Amygdala (tissue), 56 donors: ENCODE data around the gene PDXDC1.
"Not testable (repeated sequence)": the region's sequence is repeated elsewhere in the genome, so short reads cannot be mapped to it uniquely, and the experiment has no call there.

Source experiments
- DNase-seq, 56 donors: peaks; one replicate each; lab custom pipeline; 2025; lab: John Stamatoyannopoulos, UW

The PDXDC1 gene

GRCh38 chr16:15144781-15145417, 170.1 kb downstream of the PDXDC1 start:
- peak in 2 of 56 donors; percentile 46 to 66 for DNase-seq

- peak in 49 of 56 donors; percentile 19 to 88 (median 68) for DNase-seq
Observed at GRCh38 chr16:15145418-15146263, 170.8 kb downstream of the PDXDC1 start.

- peak in 5 of 56 donors; percentile 10 to 59 (median 36) for DNase-seq
Observed at GRCh38 chr16:15146264-15146662, 171.4 kb downstream of the PDXDC1 start.

GRCh38 chr16:15148831-15149230, 174.0 kb downstream of the PDXDC1 start:
- DNase-seq = not testable (repeated sequence)

- not testable (repeated sequence) for DNase-seq
Observed at GRCh38 chr16:15149260-15149659, 174.4 kb downstream of the PDXDC1 start.

- peak in 6 of 56 donors; percentile 3 to 48 (median 36) for DNase-seq
Observed at GRCh38 chr16:15154005-15154404, 179.2 kb downstream of the PDXDC1 start.

GRCh38 chr16:15154650-15155562, 180.1 kb downstream of the PDXDC1 start:
- DNase-seq = peak in 52 of 56 donors; percentile 32 to 95 (median 80)

DNA sequence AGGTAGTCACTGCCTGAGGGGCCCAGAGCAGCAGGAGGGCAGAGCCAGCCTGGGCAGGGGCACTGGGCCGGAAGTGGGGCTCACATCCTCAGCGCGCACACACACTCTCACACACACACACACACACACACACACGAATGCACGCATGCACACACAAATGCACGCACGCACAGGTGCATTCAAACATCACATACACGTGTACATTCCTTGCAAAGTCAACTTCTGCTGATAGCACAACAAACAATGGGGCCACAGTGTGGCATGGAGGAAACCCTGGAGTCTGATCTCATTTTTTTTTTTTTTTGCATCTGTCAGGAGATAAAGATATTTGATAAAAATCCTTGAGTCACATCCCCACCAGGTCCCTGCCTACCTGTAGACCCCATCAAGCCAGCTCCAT, 182.8 kb downstream of the PDXDC1 start:
- DNase-seq = not testable (repeated sequence)

- not testable (repeated sequence) for DNase-seq
Observed at GRCh38 chr16:15159671-15160070, 184.8 kb downstream of the PDXDC1 start.

DNA sequence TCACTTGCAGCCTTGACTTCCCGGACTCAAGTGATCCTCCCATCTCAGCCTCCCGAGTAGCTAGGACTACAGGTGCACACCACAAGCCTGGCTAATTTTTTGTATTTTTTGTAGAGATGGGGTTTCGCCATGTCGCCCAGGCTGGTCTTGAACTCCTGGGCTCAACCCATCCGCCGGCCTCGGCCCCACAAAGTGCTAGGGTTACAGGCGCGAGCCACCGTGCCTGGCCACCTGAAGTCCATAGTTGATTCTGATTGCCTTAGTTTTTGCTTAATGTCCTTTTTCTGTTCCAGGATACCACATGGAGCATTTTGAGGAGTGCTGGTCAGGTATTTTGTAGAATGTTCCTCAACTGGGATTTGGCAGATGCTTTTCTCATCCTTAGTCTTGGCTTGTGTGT, 185.7 kb downstream of the PDXDC1 start:
- not testable (repeated sequence) for DNase-seq

GRCh38 chr16:15163055-15163454, 188.2 kb downstream of the PDXDC1 start:
- DNase-seq = not testable (repeated sequence)

GRCh38 chr16:15166177-15166576, 191.4 kb downstream of the PDXDC1 start:
- DNase-seq = not testable (repeated sequence)

- not testable (repeated sequence) for DNase-seq
Observed at GRCh38 chr16:15168303-15168702, 193.5 kb downstream of the PDXDC1 start.

GRCh38 chr16:15168953-15169652, 194.3 kb downstream of the PDXDC1 start:
- DNase-seq = not testable (repeated sequence)

DNA sequence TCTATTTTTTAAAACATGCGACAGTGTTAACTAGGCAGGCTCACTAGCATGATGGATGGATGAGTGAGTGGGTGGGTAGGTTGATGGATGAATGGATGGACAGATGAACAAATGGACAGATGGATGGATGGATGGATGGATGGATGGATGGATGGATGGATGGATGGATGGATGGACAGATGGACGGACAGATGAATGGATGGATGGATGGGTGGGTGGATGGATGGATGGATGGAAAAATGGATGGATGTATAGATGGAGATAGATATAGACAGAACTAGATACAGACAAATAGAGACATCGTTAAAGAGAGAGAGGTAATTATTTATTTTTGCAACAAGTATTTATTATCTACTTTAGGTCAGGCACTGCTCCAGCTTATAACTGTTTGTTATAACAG, 205.1 kb downstream of the PDXDC1 start:
- DNase-seq = not testable (repeated sequence)

GRCh38 chr16:15180946-15181345, 206.1 kb downstream of the PDXDC1 start:
- DNase-seq = not testable (repeated sequence)

GRCh38 chr16:15184000-15184399, 209.2 kb downstream of the PDXDC1 start:
- not testable (repeated sequence) for DNase-seq
